GM21447 (cell line): Measurements from ENCODE around the gene PHLPP1.
"Not testable (repeated sequence)": the region's sequence is repeated elsewhere in the genome, so short reads cannot be mapped to it uniquely, and the experiment has no call there.

ENCODE experiments used
- ATAC-seq: cut with Tn5 transposase; IDR thresholded peaks from one replicate; pipeline ENCODE4 v1.9.1; 2021; ENCODE audit not compliant: unreplicated experiment

PHLPP1 gene

GRCh38 chr18:62715436-62715758 lies at the start of gene PHLPP1:
TSS of gene PHLPP1 (plus strand) at chr18:62715541. CDS start at chr18:62715684, 143 bp downstream.
- peak; percentile 14 for ATAC-seq

DNA sequence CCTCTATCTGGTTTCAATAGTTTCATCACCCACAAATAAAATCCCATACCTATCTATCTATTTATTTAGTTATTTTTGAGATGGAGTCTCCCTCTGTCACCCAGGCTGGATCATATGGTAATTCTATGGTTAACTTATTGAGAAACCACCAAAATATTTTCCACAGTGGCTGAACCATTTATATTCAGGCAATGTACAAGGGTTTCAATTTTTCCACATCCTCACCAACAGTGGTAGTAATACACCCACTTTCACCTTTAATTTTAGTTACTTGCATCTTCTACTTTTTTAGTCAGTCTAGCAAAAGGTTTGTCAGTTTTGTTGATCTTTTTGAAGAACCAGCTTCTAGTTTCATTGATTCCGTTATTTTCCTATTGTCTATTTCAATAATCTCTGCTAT lies 46.1 kb upstream of the PHLPP1 start:
- no peak for ATAC-seq

GRCh38 chr18:62670573-62670972 lies 44.8 kb upstream of the PHLPP1 start:
- no peak for ATAC-seq

DNA sequence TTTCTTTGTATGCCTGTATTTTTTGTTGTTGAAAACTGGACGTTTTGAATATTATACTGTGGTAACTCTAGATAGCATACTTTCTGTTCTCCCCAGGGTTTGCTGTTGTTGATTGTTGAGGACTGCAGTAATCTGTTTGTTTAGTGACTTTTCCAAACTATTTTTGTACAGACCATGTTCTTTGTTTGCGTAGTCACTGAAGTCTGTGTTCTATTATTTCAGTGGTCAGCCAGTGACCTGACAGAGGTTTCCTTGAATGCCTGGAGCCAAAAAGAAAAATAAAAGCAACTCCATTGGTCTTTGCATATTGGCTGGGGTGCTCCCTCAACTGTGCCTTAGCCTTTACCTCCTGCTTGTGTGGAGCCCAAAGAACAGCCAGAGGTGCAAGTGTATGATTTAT lies 42.7 kb upstream of the PHLPP1 start:
- no peak for ATAC-seq

DNA sequence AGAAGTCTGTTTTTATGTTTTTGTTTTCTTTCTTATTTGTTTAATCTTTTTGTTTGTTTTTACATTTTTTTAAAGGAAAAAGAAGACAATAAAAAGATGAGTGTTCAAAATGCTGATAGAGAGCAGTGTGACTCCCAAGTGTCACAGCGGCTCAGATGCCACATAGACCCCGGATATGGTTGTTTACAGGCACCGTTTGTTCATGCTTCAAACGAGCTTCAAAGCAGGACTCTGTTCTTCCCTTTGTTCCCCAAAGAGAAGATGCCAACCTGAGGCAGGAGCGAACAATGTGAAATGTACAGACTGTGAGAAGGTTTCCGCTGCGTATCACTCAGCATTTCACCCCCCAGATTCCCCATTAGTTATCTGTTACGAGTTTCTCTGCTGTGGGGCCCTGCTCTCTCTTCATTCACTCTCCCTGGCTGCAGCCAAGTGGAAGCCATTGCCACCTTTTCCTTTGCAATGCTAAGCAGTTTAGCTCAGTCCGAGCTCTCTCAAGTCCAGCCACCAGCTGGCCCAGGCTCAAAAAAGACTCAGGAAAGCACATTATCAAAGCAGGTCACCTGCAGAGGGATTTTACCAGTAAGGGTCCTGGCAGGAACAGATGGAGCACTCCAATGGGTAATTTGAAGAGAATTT lies 36.4 kb upstream of the PHLPP1 start:
- ATAC-seq, result no peak

DNA sequence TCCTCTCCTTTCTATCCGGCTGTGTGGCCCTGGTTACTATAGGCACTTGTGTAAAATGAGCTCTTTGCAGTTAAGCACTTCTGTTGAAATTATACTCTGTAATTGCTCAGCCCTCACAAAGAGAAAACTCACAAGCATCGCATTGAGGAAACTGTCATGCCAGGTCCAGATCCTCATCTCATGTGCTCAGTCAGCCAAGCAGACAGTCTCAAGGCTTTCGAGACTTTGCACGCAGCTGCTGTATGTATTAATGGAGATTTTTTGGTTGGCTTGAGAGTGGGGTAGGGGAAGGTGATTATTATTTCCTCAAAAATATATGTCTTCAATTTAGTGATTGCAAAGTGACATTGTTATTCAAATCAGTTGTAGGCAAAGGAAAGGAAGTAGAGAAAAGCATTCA lies 33.0 kb upstream of the PHLPP1 start:
- no peak for ATAC-seq

- ATAC-seq, result no peak
Observed at GRCh38 chr18:62683935-62684334, 31.4 kb upstream of the PHLPP1 start.

DNA sequence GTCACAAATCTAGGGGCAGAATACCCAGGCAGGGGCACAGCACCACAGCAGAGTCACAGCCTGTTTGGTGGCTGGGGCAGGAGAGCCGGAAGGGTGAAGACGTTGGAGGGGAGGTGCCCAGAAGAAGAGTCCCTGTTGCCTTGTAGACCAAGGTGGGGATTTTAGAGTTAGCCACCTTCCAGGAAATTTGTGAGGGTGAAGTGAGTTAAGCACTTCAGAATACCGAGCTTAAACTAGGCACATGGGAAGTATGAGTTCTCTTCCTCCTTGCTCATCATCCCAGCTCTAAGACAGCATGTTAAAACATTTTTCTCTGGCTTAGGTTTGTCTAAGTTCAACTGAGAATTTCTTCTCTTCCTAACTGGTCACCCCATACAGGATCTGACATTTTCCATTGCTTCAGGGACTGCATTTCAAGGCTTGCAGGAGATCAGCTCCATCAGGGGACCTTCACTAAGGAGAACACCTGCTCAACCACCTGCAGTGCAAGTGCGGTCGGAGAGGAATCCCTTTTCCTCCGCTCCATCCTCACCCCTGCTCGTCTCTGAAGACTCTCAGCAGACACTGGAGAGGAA lies 26.5 kb upstream of the PHLPP1 start:
- ATAC-seq, result no peak

DNA sequence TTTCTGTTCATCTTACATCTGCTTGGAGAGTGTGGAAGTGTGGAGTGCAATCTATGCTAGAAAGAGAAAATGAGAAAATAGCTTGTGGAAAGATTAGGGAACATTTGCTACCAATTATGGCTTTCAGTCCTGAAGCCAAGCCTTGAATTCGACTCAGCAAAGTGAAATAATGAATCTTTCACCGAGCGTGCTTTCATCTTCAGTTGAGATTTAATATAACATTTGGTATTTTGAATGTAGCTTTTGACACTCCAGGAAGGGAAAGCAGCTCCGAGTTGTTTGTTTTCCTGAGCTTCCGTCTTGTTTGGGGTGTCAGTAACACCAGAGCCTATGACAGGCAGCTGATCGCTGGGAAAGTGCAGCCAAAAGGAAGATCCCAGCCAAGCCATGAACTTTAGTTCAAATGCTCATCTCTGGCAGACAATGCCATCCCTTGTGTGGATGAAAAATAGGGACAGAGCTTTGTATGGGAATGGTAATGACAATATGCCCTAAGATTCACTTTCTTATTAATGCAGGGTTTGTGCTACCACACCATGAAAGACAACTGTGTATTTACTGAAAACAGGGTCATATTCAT lies 25.0 kb upstream of the PHLPP1 start:
- no peak for ATAC-seq

GRCh38 chr18:62693659-62694058 lies 21.7 kb upstream of the PHLPP1 start:
- ATAC-seq, result no peak

DNA sequence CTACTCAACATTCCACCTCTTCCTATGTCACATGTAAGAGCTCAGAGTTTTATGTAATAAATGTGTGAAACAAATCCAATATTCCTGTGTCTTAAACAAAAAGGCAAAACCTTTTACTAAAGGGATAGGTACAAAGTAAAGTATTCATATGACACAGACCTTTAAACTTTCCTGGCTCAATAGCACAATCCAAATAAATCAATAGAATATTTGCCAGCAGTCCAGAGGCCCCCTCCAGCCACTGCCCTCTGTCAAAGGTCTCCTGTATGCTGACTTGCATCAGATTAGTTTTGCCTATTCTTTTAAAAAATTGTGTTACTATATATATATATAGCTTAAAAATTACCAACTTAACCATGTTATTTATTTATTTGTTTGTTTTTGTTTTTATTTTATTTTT lies 17.7 kb upstream of the PHLPP1 start:
- ATAC-seq, result no peak

- no peak for ATAC-seq
Observed at GRCh38 chr18:62702259-62702658, 13.1 kb upstream of the PHLPP1 start.

DNA sequence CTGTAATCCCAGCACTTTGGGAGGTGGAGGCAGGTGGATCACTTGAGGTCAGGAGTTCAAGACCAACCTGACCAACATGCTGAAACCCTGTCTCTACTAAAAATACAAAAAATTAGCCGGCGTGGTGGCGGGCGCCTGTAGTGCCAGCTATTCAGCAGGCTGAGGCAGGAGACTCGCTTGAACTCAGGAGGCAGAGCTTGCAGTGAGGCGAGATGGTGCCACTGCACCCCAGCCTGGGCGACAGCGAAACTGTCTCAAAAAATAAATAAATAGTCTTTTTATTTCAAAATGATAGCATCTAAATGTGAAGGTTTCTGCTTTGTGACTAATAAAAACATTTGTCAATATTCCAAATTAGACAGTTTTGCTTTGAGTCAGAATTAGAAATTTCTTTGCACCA lies 8.5 kb upstream of the PHLPP1 start:
- ATAC-seq, result not testable (repeated sequence)

- not testable (repeated sequence) for ATAC-seq
Observed at GRCh38 chr18:62709908-62710307, 5.4 kb upstream of the PHLPP1 start.

GRCh38 chr18:62710417-62710816 lies 4.9 kb upstream of the PHLPP1 start:
- no peak for ATAC-seq

DNA sequence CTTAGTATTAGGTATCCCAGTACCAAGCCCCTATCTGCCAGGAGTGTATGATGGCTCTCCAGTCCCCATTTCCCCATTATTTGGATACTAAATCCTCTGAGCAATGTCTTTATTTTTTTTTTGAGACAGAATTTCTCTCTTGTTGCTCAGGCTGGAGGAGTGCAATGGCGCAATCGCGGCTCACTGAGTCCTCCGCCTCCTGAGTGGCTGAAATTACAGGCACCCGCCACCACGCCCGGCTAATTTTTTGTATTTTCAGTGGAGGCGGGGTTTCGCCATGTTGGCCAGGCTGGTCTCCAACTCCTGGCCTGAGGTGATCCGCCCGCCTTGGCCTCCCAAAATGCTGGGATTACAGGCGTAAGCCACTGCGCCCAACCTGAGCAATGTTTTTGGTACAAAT lies 3.6 kb upstream of the PHLPP1 start:
- ATAC-seq, result no peak

DNA sequence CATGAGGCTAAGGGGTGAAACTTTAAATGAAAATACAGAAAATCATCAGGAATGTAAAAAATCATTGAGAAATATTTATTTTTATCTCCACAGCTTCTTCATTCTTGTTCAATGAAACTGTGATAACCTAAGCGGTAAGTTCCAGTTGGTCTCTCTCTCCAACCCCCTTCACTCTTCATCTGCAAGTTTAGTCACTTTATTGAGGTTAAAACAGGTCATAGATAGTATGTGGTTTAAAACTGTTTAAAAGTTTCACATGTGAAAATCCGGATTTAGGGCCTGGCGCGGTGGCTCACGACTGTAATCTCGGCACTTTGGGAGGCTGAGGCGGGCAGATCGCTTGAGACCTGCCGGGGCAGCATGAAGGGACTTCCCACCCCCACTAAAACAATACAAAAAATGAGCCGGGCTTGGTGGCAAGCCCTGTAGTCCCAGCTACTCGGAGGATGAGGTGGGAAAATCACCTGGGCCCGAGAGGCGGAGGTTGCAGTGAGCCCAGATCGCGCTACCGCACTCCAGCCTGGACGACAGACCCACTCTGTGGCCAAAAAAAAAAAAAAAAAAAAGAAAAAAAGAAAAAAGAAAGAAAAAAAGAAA lies 1.6 kb upstream of the PHLPP1 start:
- ATAC-seq, result no peak

- peak; percentile 66 for ATAC-seq
Observed at GRCh38 chr18:62714671-62715435, 488 bp upstream of the PHLPP1 start.

DNA sequence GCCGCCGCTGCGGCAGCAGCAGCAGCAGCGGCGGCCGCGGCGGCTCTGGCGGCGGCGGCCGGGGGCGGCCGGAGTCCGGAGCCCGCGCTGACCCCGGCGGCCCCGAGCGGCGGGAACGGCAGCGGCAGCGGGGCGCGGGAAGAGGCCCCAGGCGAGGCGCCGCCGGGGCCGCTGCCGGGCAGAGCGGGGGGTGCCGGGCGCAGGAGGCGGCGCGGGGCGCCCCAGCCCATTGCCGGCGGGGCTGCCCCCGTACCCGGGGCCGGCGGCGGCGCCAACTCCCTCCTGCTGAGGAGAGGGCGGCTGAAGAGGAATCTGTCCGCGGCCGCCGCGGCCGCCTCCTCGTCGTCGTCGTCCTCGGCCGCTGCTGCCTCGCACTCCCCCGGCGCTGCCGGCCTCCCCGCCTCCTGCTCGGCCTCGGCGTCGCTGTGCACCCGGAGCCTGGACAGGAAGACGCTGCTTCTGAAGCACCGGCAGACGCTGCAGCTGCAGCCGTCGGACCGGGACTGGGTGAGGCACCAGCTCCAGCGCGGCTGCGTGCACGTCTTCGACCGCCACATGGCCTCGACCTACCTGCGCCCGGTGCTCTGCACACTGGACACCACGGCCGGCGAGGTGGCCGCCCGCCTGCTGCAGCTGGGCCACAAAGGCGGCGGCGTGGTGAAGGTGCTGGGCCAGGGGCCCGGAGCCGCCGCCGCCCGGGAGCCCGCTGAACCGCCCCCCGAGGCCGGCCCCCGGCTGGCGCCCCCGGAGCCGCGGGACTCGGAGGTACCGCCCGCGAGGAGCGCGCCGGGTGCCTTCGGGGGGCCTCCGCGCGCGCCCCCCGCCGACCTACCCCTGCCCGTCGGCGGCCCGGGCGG lies 646 bp downstream of the PHLPP1 start:
- peak; percentile 21 for ATAC-seq

GRCh38 chr18:62716619-62717168 lies 1.4 kb downstream of the PHLPP1 start:
- ATAC-seq, result peak; percentile 25
